ENCODE results near the gene LAMTOR4. TPM values are rescaled to one million over a fixed set of nuclear protein-coding genes. Genes with fewer than 3 reads are reported as not detected.

Gene LAMTOR4
- total RNA-seq, 1 donor from 2014 or later = 58.4 TPM

- no peak for DNase-seq (ENCODE audit: low read depth)
Measured at GRCh38 chr7:100200693-100201092, 52.0 kb downstream of the LAMTOR4 start.

Other genes with a start within 250 kb of the LAMTOR4 start
- gene TRIM4, start 229.4 kb upstream of the LAMTOR4 start, total RNA-seq = 21.2 and 35.4 TPM in 2 replicates
- not detected in 2 replicates for gene GJC3, start 219.3 kb upstream of the LAMTOR4 start, total RNA-seq
- gene AZGP1, start 172.9 kb upstream of the LAMTOR4 start, total RNA-seq = not detected in 2 replicates
- gene ZKSCAN1, start 133.3 kb upstream of the LAMTOR4 start, total RNA-seq = 33.9 and 70.8 TPM in 2 replicates
- gene ZSCAN21, start 99.1 kb upstream of the LAMTOR4 start, total RNA-seq = 5.0 and 13.6 TPM in 2 replicates
- 35.4 and 37.0 TPM in 2 replicates for gene ZNF3, start 67.2 kb upstream of the LAMTOR4 start, total RNA-seq
- 36.6 and 72.5 TPM in 2 replicates for gene COPS6, start 59.9 kb upstream of the LAMTOR4 start, total RNA-seq
- gene MCM7, start 47.5 kb upstream of the LAMTOR4 start, total RNA-seq = 40.1 and 73.1 TPM in 2 replicates
- gene AP4M1, start 47.3 kb upstream of the LAMTOR4 start, total RNA-seq = 30.0 and 39.1 TPM in 2 replicates
- 32.6 and 100 TPM in 2 replicates for gene TAF6, start 29.6 kb upstream of the LAMTOR4 start, total RNA-seq
- 25.6 and 27.4 TPM in 2 replicates for gene CNPY4, start 29.3 kb upstream of the LAMTOR4 start, total RNA-seq
- gene MBLAC1, start 22.0 kb upstream of the LAMTOR4 start, total RNA-seq = 1.6 and 2.0 TPM in 2 replicates
- 4.0 and 4.6 TPM in 2 replicates for gene TRAPPC14, start 9.8 kb downstream of the LAMTOR4 start, total RNA-seq
- gene GAL3ST4, start 19.7 kb downstream of the LAMTOR4 start, total RNA-seq = 0.75 TPM in 1 of 2 replicates, not detected in the other
- 1.6 and 2.3 TPM in 2 replicates for gene GPC2, start 28.5 kb downstream of the LAMTOR4 start, total RNA-seq
- gene STAG3, start 29.0 kb downstream of the LAMTOR4 start, total RNA-seq = not detected in 2 replicates
- gene PVRIG, start 71.0 kb downstream of the LAMTOR4 start, total RNA-seq = not detected in 2 replicates
- gene SPDYE3, start 158.8 kb downstream of the LAMTOR4 start, total RNA-seq = 0.05 TPM in 1 of 2 replicates, not detected in the other
- 7.1 and 17.6 TPM in 2 replicates for gene PILRB, start 209.2 kb downstream of the LAMTOR4 start, total RNA-seq
- gene PILRA, start 224.6 kb downstream of the LAMTOR4 start, total RNA-seq = 0.35 and 2.0 TPM in 2 replicates